ENCODE results near the gene GEMIN7.
A peak's percentile ranks its signal among the peaks of the same experiment; 100 is the strongest.

Gene GEMIN7, protein sequence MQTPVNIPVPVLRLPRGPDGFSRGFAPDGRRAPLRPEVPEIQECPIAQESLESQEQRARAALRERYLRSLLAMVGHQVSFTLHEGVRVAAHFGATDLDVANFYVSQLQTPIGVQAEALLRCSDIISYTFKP

DNA sequence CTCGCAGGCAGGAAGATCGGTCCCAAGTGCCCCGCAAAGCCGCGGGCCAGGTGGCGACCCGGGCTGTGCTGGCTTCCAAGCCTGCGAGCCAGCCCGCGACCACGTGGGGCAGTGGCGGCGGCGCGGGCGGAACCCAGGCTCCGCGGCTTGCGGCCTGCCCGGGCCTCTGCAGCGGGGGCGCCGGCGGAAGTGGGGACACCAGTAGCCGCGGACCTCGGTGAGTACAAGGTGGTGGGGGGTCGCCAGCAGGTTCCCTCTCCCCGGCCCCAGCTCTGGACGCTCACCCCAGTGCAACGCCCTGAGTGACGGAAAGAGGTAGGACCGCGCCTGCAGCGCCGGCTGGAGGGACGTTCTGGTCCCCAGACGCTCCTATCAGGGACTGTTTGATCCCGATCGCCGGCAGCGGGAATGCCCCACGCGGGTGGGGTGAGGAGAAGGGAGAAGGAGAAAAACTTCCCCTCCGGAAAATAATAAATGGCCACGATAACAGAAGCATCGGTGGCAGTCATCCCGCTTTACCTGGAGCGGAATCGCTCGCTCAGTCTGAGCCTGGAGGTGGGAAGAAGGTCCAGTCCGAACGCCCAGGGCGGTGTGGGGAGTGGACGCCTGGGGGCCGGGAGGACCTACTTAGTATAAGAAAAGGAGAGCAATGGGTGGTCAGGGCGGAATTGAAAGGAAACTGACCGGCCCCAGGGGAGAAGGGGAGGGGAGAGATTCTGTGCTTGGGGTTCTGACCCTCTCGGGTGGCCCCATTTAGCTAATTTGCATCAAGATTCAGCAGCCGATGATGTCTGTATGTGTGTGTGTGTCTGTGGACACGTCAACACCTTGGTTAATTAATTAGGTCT lies at the start of gene GEMIN7:
GEMIN7 (plus strand) TSS at position 198 of the 848 bp plus-strand sequence. CDS start 10,855 bp downstream, outside the sequence.
- DNase-seq (ENCODE audit: low read depth): no peak

DNA sequence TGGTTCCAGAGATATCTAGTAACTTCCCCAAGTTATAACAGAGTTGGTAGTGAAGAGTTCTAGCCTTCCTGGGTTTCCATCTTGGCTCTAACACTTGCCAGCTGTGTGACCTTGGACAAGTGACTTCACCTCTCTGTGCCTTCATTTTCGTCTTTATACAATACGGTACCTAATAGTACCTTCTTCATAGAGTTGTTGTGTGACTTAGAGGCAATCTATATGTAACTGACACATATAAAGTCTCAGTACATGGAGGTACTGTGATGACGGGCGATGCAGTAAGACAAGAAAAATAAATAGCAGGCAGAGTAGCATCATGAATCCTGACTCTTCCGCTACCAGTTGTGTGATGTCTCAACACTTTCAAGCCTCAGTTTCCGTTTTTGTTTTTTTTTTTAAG lies 48.2 kb upstream of the GEMIN7 start:
- no peak for DNase-seq (ENCODE audit: low read depth)

DNA sequence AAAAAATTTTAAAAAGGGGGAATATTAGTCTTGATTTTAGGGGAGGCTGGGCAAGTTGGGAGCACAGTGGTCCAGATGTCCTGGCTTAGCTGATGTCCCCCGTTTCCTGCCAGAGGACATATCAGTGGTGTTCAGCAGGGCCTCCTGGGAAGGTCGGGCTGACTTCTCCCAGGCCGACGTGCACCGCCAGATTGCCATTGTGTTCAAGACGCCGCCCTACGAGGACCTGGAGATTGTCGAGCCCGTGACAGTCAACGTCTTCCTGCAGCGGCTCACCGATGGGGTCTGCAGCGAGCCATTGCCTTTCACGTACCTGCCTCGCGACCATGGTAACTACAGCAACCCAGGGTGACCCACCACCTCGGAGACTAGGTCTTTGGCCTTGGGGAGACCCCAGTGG lies 46.6 kb upstream of the GEMIN7 start:
- DNase-seq (ENCODE audit: low read depth): no peak

DNA sequence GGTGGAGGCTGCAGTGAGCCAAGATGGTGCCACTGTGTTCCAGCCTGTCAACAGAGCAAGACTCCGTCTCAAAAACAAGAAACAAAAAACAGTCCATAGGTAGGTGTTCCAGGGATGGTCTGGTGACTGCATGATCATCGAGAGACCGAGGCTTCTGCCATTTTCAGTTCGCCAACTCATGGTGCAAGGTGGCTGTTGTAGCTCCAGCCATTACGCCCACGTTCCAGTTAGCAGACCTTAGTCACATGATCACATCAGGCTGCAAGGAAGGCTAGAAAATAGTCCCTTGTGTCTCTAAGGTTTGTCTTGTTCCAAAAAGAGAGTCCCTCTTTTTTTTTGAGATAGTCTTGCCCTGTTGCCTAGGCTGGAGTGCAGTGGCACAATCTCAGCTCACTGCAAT lies 43.3 kb upstream of the GEMIN7 start:
- DNase-seq (ENCODE audit: low read depth): no peak

DNA sequence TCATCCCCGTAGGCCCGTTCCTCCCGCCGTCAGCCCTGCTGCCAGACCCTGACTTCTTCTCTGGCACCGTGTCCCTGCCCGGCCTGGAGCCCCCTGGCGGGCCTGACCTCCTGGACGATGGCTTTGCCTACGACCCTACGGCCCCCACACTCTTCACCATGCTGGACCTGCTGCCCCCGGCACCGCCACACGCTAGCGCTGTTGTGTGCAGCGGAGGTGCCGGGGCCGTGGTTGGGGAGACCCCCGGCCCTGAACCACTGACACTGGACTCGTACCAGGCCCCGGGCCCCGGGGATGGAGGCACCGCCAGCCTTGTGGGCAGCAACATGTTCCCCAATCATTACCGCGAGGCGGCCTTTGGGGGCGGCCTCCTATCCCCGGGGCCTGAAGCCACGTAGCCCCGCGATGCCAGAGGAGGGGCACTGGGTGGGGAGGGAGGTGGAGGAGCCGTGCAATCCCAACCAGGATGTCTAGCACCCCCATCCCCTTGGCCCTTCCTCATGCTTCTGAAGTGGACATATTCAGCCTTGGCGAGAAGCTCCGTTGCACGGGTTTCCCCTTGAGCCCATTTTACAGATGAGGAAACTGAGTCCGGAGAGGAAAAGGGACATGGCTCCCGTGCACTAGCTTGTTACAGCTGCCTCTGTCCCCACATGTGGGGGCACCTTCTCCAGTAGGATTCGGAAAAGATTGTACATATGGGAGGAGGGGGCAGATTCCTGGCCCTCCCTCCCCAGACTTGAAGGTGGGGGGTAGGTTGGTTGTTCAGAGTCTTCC lies 41.5 kb upstream of the GEMIN7 start:
- no peak for DNase-seq (ENCODE audit: low read depth)

DNA sequence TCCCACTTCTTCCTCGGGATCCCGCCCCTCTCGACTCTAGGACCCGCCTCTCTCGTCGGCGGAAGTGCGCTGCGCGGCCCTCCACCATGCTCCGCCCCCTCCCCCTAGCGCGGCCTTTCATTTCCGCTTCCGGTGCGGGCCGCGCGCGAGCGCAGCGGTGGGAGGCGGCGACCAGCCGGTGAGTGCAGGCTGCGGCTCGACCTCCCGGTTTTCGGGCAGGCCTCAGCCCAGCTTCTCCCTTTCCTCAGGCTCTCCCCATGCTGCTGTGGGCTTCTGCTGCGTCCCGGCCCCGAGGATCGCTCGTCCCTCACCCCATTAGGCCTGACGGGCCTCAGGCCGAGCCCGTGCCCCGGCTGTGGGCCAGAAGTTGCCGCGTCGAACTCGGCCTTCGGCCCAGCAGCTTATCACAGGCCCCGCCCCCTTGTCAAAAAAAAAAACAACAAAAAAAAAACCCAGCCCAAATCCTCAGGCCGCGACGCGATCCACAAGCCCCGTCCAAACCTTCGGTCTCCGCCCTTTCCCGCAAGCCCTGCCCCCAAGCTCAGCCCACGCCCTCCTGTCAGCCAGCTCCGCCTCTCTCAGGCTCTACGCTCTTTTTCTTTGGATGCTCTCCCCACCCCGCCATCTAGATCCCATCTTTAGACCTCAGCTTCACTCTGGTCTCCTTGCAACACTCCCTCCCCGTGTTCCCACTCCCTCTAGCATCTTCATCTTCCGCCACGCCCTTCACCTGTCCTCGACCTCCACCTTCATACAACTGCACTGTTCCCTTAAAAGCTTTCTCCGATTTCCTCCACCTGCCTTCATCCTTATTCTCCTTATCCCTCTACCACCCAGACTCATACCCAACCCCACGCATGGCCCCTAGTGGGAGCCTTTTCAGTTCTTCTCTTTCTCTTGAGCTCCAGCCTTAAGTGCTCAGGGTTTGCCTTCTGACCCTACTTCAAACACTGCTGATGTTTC lies 39.8 kb upstream of the GEMIN7 start, which contains the start of gene CLASRP:
CLASRP (plus strand) TSS at position 115 of the 963 bp plus-strand sequence. CDS start 1,168 bp downstream, outside the sequence.
- DNase-seq (ENCODE audit: low read depth): peak; percentile 47

DNA sequence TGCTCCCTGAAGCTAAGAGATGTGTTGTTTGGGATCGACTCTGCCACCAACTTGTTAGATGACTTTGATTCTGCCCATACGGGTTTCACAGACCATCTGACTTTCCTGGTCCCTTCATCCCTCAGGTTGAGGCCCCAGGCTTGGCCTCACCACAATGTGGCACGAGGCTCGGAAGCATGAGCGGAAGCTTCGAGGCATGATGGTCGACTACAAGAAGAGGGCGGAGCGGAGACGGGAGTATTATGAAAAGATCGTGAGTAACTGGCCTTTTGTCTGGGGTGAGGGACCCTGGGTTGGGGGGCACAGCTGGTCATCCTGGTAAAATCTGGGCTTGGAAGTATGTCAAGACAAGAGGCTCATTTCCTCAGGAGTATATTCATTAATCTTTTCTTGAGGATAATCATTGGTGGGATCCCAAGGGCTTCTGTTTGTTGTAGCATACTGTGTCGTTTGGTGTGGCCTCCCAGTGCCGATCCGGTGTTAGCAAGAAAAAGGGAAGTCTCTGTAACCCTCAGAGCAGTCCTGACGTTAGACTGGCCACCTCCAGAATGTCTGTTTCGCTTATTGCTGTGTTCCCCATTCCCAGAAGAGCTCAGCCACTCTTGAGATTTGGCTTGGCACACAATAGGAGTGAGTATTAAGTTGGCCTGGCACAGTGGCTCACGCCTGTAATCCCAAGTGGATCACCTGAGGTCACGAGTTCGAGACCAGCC lies 38.8 kb upstream of the GEMIN7 start:
- no peak for DNase-seq (ENCODE audit: low read depth)

DNA sequence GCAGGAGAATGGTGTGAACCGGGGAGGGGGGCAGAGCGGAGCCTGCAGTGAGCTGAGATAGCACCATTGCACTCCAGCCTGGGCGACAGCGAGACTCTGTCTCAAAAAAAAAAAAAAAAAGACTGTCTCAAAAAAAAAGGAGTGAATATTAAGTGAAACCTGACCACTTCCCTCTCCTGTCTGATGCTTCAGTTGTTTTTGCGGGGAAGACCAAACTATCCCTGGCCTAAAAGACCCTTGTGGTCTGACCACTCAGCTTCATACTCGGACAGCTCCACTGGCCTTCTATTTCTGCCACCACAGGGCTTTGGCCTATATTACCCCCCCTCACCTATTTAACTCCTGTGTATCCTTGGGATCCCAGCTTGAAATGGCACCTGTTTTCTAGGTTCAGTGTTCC lies 37.9 kb upstream of the GEMIN7 start:
- DNase-seq (ENCODE audit: low read depth): no peak

DNA sequence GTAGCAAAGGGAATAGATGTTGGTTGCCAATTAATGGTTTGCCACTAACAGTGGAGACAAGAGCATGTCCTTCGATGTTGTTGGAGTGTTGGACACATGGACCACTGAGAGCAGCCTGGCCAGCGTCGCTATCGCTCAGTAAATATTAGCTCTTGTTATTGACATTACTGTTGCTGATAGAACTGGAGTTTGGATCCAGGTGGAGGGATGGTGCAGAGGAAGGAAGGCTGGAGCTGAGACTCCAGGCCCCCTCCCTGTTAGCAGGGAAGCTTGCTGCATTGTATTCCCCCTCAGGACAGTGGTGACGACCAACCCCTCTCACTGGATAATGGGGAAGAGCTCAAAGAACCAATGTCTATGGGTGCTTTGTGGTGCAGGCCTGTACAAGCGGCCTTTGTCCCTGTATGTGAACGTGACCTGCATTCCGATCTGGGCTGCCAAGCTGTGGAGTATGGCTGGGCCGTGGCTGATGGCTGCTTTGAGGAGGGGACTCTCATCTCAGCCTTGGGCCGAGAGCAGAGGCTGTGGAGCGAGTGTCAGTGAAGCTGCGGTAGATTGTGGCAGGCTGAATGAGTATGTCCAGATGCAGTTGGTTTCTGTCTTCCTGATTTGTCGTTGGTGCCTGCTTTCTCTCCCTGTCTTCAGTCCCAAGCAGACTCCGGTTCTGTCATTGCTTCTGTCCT lies 33.2 kb upstream of the GEMIN7 start:
- DNase-seq (ENCODE audit: low read depth): no peak

DNA sequence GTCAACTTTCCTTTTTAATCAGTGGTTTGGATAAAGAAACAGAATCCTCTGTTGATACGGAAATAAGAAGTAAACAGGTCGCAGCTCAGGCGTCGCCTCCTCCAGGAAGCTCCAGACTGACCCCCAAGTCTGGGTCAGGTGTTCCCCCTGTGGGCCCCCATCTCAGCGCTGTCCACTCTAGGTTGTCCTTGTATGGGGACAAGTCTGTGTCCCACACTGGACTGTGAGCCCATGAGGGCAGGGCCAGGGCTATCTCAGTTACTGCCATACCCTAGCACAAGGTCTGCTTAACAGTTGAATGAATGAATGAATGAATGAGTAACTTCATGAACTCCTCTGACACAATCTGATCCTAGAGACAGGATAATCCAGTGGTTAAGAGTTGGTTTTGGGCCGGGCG lies 32.7 kb upstream of the GEMIN7 start:
- no peak for DNase-seq (ENCODE audit: low read depth)

DNA sequence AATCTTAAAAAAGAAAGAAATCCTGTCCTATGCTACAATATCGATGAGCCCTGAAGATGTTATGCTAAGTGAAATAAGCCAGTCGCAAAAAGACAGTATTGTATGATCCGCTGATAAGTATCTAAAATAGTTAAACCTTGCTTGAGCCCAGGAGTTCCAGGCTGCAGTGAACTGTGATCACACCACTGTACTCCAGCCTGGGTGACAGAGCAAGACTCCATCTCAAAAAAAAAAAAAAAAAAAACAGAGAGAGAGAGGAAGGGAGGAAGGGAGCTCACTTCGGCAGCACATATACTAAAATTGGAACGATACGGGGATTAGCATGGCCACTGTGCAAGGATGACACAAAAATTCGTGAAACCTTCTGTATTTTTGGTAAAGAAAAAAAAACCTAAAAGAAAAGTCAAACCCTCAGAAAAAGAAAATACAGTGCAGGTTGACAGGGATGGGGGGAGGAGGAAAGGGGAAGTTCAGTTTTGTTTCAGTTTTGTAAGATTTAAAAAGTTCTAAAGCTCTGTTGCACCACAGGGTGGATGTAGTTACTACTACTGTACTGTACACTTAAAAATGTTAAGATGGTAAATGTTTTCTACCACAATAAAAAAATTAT lies 31.8 kb upstream of the GEMIN7 start:
- DNase-seq (ENCODE audit: low read depth): no peak

DNA sequence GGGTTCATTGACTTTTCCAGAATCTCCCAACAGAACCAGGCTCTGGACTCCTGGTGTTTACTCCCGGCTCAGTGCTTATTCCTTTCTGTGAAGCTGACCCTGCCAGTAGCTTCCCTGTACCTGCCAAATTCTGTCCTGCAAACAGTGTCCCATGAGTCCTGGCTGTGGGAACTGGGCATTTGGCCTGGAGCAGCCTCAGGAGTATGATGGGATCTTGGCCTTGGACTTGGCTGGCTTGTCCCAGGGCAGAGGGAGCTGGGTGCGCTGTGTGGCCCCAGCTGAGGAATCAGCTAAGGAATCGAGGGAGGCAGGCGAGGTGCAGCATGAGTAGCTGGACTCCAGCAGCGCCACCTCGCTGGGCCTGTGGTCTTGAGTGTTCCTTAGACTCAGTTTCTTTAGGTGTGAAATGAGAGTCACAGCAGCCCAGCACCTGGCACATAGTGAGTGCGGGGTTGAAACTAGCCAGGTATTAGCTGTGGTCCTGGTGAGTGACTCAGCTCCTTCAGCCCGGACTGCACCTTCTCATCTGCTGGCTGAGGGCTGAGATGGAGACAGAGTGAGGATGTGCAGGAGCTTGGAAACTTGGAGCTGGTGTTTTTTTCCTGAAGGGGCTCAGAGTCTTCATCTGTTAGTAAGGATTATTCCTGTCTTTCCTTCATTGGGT lies 29.9 kb upstream of the GEMIN7 start:
- no peak for DNase-seq (ENCODE audit: low read depth)

DNA sequence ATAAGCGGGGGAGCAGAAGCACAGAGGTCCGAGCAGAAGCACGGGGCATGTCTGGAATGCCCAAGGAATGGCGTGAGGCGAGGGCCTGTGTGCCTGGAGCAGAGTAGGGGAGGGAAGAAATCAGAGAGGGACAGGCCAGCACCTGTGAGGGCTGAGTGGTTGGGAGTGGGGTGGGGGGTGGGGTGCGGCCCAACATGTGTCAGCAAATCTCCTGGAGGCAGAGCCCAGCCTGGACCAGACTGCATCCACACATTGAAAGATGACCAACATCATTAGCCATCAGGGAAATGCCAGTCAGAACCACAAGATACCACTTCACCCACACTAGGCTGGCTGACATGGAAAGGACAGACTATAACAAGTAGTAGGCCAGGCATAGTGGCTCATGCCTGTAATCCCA lies 29.0 kb upstream of the GEMIN7 start:
- no peak for DNase-seq (ENCODE audit: low read depth)

DNA sequence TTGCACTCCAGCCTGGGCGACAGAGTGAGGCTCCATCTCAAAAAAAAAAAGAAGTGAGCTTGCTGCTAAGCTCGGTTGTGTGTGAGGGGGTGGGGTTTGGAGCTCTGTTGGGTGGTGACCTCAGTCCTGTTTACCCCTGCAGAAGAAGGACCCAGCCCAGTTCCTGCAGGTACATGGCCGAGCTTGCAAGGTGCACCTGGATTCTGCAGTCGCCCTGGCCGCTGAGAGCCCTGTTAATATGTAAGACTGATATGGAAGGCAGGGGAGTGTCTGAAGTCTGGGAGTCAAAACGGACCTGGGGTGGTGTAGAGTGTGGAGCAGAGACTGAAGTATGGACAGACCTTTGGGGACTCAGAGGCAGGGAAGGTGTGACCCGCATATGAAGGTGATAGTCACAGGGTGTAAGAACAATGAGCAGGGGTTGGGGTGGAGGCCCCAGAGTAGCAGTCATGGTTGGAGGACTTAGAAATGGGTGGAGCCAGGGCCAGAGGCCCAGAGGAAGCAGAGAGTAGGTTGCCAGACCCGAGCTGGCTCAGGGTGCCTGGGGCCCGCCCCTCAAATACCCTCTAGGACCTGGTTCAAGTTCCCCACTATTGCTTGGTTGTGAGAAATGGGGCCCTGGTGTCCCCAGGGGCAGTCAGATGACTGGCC lies 27.0 kb upstream of the GEMIN7 start:
- DNase-seq (ENCODE audit: low read depth): no peak

DNA sequence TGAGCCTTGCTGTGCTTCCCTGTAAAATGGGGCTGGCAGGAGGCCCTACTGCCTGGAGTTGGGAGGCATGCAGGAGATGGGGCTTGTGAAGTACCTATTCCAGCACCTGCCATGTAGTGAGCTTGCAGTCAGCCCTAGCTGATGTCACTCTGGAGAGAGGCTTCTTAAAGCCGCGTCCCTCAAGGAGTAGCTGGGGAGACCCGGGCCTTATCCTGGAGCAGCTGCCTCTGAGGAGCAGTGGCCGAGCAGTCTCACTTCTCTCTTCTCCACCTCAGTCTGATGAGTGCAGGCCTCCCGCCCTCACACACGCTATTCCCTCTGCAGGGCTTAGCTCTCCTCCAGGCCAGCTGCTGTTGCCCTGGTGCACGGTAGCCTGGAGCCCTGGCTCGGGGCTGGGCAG lies 22.2 kb upstream of the GEMIN7 start:
- DNase-seq (ENCODE audit: low read depth): no peak

DNA sequence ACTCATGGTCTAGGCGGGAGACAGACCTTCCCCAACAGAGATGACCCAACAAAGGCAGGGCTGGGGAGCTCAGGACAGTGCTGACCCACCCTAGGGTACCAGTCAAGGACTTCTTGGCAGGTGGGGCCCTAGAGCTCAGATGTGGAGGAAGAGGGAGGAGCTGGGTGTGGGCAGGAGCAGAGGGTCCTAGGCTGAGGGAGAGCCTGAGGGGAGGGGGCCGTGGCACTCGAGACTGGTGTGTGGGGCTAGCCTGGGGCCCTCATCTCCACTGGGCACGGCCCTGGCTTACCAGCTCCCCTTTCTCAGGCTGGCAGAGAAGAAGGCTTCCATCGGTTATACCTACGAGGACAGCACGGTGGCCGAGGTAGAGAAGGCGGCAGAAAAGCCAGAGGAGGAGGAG lies 21.6 kb upstream of the GEMIN7 start:
- no peak for DNase-seq (ENCODE audit: low read depth)

DNA sequence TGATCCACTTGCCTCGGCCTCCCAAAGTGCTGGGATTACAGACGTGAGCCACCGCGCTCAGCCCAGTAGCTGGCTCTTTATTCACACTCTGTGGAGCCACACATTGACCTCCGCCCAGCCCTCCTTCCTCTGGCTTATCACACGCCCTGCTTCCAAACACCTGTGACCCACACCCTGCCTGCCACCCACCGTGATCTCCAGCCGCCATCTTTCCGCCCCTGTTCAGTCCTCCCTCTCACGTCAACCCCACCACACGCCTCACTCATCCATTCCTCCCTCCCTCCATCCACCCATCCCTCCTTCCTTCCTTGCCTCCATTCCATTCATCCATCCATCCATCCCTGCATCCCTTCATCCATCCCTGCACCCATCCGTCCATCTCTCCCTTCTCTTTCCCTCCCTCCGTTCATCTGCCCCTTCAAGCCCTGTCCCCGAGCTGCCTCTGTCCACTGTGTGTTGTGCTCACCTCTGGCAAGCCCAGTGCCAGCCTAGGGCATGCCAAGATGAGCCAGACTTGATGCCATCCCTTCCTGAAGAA lies 20.4 kb upstream of the GEMIN7 start:
- DNase-seq (ENCODE audit: low read depth): no peak

DNA sequence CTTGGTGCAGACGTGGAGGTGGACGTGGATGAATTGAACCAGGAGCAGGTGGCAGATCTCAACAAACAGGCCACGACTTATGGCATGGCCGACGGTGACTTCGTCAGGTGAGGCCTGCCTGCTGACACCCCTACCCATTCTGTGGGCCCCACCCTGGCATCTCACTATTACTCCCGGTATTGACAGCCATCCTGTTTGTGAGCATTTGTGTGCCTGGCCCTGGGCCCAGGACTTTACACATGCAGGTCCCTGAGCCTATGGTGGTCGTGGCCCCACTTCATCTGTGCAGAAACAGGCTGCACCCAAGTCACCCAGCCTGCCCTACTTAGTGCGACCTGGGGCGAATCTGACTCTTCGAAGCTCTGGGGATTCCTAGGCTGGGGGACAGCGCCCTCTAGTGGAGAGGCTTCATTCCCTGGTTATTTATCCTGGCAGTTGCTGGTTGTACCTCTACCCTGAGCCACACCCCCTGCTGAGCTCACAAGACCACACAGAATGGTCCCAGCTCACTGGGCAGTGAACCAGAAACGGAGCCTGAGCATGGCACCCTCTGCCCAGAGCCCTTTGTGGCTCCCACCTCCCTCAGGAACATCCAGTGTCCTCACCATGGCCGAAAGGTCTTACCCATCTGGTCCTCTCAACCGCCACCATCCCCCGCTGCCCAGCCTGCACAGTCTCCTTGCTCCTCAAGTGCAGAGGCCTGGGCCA lies 19.6 kb upstream of the GEMIN7 start:
- DNase-seq (ENCODE audit: low read depth): no peak

Measured in GM04503 (cell line).